NK-92 (cell line): ENCODE measurements around the gene TMC1.
"Not testable (repeated sequence)": the region's sequence is repeated elsewhere in the genome, so short reads cannot be mapped to it uniquely, and the experiment has no call there.

Experiments
- DNase-seq: peaks from one replicate; lab custom pipeline; 2025; ENCODE audit not compliant: unreplicated experiment; lab: John Stamatoyannopoulos, UW

TMC1 gene

DNA sequence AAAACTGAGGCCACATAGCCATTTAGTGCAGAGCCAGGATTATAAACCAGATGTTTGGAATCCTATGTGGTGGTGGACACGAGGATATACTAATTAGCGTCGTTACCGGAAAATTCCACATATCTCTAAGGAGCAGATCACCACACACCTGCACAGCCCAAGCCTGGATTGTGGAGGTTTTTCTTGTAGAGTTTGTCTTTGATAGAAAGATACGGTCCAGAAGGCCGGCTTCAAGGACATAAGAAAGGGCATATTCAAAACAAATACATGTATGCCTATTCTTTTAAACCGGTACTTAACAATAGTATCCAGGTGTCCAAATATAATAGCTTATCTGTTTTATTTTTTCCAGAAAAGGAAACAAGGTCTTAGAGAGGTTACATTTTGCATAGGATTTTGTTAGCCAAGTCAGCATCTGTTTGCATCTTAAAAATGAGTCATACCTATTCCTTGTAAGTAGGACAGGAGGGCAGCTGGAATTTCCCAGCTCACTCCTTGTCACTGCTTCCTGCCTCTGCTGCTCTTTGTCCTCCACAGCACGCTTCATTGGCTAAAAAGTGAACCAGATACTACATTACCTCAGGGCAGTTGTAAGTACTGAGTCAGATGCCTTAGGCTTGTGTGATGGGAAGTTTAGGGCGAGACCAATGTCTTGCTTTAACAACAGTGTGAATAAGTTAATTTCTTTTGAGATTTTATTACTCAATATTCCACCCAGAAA, 3.6 kb downstream of the TMC1 start:
- DNase-seq, result no peak

- no peak for DNase-seq
Observed at GRCh38 chr9:72526901-72527800, 5.7 kb downstream of the TMC1 start.

GRCh38 chr9:72527801-72528195, 6.4 kb downstream of the TMC1 start:
- no peak for DNase-seq

DNA sequence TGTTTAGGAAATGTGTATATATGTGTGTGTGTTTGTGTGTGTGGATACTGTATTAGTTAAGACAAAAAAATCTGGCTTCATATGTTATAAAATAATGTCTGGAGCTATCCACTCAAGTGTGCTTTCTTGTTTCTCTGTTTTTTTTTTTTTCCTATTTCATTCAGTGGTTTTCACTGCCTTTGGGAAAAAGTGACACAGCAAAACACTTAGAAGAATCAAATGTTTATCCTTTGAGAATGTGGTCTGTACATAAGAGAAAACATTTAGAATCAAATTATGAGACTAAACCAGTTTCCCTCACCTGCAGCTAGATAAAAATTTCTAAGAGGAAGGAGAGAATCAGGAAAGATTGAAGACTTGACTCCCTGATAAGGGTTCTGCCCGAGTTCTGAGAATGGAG, 8.1 kb downstream of the TMC1 start:
- no peak for DNase-seq

DNA sequence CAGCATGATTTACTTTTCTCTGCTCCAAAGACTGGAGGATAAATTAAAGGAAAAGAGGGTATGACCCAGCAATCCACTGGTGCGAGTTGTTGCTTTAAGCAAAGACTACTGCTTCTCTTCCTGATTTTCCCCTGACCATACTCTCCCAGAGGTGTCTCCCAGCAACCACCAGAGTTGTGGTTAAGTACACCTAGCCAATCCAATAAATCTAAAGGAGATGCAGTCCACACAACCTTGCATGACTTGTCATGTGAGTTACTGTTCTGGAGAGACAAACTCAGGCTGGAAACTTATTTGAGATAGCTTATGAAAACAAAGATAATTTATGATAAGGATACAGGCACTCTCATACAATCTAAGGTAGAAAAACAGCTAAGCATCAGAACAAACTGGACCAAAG, 11.9 kb downstream of the TMC1 start:
- no peak for DNase-seq

GRCh38 chr9:72534931-72535330, 13.5 kb downstream of the TMC1 start:
- no peak for DNase-seq

DNA sequence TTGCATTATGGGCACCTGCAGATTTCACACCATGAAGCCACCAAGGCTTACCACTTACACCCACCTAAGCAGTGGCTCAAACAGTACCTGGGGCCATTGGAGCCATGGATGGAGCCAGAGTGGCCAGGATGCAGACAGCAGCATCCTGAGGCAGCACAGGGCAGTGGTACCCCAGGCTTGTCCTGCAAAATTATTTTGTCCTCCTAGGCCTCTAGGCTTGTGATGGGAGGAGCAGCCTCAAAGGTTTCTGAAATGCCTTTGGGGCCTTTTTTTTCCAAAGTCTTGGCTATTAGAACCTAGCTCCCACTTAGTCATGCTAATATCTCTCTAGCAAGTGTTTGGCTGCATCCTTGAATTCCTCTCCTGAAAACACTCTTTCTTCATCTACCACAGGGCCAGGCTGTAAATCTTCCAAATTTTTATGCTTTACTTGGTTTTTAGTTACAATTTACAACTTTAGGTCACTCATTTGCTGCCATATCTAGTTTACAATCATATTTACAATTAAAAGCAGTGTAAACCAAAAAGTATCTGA, 15.7 kb downstream of the TMC1 start:
- DNase-seq, result no peak

DNA sequence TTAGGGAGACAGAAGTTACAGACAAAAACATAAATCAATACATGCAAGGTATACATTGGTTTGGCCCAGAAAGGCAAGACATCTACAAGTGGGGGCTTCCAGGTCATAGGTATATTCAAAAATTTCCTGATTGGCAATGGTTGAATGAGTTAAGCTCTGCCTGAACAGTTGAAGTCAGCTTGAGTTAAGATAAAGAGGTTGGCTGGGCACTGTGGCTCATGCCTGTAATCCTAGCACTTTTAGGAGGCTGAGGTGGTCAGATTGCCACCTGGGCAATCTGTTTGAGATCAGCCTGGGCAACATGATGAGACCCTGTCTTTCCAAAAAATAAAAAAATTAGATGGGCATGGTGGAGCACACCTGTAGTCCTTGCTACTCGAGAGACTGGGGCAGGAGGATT, 16.3 kb downstream of the TMC1 start:
- DNase-seq, result no peak

GRCh38 chr9:72538921-72539702, 17.7 kb downstream of the TMC1 start:
- no peak for DNase-seq

- no peak for DNase-seq
Observed at GRCh38 chr9:72539824-72540347, 18.5 kb downstream of the TMC1 start.

DNA sequence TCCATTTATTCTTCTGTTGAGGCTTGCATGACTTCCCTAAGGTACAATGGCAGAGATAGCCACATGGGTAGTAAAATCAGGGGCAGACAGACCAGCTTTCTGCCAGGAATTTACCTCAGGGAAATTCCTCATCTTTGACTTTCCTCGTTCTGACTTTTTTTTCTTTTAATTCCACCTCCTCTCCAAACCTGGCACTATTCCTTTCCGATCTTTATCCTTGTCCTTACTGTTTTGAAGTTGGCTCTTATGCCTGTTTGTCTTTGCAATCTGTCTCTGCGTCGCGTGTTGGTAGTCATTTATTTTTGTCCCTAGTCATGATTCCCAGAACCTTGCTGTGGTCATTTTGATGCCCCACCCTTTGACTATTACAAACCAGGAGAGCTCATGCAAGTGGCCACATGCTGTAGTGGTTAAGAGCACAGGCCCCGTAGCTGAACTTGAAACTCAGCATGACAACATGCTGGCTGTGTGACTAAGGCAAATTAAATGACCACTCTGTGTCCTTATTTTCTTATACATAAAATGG, 19.0 kb downstream of the TMC1 start:
- no peak for DNase-seq

DNA sequence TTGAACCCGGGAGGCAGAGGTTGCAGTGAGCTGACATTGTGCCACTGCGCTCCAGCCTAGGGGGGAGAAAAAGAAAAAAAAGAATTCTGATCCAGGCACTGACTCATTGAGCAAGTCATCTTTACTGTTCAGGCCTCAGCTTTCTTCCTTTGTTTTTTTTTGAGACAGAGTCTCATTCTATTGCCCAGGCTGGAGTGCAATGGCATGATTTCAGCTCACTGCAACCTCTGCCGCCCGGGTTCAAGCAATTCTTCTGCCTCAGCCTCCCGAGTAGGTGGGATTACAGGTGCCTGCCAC, 21.1 kb downstream of the TMC1 start:
- not testable (repeated sequence) for DNase-seq

DNA sequence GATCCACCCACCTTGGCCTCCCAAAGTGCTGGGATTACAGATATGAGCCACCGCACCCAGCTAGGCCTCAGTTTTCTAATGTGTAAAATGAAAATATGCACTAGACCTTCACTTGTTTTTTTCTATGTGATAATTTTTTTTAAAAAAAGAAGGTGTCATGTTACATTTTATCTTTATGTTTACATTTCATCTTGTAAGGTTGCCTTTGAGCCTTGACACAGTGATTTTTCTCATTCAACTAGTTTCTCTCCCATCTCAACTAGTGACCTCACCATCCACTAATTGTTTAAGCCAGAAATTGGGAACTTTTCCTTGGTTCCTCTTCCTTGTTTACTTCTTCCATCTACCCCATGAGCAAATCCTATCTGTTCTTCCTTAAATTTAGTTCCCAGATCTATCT, 21.5 kb downstream of the TMC1 start:
- no peak for DNase-seq

DNA sequence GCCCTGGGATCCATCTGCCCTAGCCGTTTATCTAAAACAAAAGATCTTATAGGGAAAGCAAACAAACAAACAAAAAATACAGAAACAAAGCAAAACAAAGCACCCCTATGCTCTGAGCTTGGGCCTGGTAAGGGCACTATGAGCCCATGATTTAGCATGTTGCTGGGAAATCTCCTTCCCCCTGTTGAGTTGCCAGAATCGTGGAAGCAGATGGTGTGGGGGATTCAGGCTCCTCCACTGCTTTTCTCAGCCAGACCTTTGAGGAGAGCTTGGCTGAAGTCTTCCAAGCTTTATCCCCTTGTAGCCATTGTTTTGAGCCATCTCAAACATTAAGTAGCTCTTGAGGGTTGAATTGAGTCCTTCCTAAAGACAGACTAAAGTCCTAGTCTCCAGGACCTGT, 29.9 kb downstream of the TMC1 start:
- DNase-seq, result no peak

DNA sequence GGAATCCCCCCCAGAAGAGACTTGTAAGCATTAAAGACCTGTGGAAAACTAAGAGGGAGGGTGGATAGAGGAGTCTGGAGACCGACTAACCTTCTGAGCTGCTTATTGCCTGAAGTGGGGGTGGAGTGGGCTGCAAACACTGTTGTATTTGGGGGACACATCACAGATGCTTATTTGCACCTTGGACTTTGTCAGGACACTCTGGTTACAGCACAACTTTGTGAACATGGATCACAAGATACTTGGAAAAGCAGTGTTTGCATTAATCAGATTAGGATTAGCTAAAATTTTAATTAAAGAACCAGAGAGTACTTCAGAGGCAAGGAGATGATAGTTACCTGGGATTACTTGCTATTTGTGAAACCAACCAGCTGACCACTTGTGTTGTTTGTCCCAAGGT, 30.9 kb downstream of the TMC1 start:
- no peak for DNase-seq

DNA sequence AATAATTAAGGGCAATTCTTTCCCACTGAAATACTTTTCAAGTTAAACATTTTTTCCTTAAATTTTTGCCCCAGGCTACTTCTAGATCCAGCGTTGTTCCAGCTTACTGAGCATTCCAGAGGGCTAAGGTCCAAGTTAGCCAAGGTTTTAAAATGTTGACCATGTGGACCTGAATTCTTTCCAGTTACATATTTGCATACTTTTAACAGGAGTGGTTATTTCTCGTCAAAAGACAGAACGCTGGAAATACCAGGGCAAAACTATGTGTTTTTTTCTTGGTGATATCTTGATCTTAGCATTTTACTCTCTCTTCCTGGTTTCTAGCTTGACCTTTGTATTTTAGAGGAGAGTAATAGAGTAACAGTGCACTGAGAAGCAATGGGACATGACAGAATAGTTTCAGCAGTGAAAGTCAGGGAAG, 32.8 kb downstream of the TMC1 start:
- no peak for DNase-seq

- DNase-seq, result no peak
Observed at GRCh38 chr9:72557549-72557948, 36.1 kb downstream of the TMC1 start.

- no peak for DNase-seq
Observed at GRCh38 chr9:72560086-72560485, 38.7 kb downstream of the TMC1 start.

- no peak for DNase-seq
Observed at GRCh38 chr9:72563806-72564205, 42.4 kb downstream of the TMC1 start.

DNA sequence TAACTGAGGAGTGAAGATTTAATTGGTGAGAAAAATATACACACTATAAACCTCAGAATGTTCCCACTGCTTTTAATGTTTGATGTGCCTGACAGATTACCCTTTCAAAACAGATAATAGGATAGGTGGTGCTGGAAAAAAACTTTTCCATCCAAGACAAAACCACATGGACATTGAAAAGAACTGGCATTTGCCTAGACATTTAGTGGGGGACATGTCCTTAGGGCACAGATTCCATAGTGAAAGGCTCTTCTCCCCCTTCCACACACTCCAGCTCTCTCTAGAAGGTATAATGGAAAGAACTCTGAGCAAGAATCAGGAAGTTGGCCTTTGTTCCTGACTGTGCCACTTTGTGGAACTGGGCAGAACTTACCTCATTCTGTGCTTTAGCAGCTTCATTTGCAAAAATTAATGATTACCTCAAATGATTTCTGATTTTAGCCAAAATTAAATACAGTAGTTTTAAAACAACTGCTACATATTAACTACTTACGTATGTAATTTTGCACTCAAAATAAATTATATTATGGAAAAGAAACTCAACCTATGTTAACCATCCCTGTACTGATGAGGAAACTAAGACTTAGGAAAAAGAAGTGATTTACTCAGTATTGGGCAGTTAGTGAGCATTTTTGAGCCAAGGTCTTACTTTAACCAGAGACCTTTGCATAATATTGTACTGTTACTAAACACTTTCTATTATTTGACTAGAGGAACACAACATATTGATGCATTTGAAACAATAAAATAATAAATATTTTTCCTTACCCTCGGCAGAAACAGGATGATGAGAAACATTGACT, 43.3 kb downstream of the TMC1 start:
- no peak for DNase-seq
